Neural progenitor cell (in vitro differentiated cells): ENCODE data around the gene SCYL2. TPM values are rescaled to one million over a fixed set of nuclear protein-coding genes. Genes with fewer than 3 reads are reported as not detected.

ENCODE experiments used
- DNase-seq: peaks from one replicate; pipeline ENCODE4 v3.0.0-alpha.2; 2016; ENCODE audit warnings: low spot score
- H2AFZ ChIP-seq: fragments of 200-600 bp; sonication (generic); replicated peaks from 2 replicates; pipeline ENCODE4 v1.6.1; 2016; ENCODE audit warnings: antibody characterized with exemption
- H3F3A ChIP-seq: fragments of 200-600 bp; sonication (generic); 2 replicates; pipeline ENCODE4 v1.6.1; 2016; ENCODE audit warnings: antibody characterized with exemption, low read depth
- H3K27ac ChIP-seq: fragments of 200-600 bp; sonication (generic); 2 replicates; pipeline ENCODE4 v1.5.1; 2016; ENCODE audit warnings: mild to moderate bottlenecking
- H3K27me3 ChIP-seq: fragments of 200-600 bp; sonication (generic); 2 replicates; pipeline ENCODE4 v1.6.1; 2016; ENCODE audit warnings: mild to moderate bottlenecking, moderate library complexity
- H3K36me3 ChIP-seq: fragments of 200-600 bp; sonication (generic); 2 replicates; pipeline ENCODE4 v1.5.1; 2016
- H3K4me1 ChIP-seq: fragments of 200-600 bp; sonication (generic); 2 replicates; pipeline ENCODE4 v1.6.1; 2016; ENCODE audit warnings: mixed run types
- H3K4me2 ChIP-seq: fragments of 200-600 bp; sonication (generic); 2 replicates; pipeline ENCODE4 v1.6.1; 2016
- H3K4me3 ChIP-seq: fragments of 200-600 bp; sonication (generic); 2 replicates; pipeline ENCODE4 v1.5.1; 2016
- H3K79me2 ChIP-seq: fragments of 200-600 bp; sonication (generic); 2 replicates; pipeline ENCODE4 v1.6.1; 2016; ENCODE audit warnings: low read depth
- H3K9ac ChIP-seq: fragments of 200-600 bp; sonication (generic); 2 replicates; pipeline ENCODE4 v1.6.1; 2016
- H3K9me3 ChIP-seq: fragments of 200-600 bp; sonication (generic); 2 replicates; pipeline ENCODE4 v1.5.1; 2016; ENCODE audit warnings: low read depth
- H4K20me1 ChIP-seq: fragments of 200-600 bp; sonication (generic); 2 replicates; pipeline ENCODE4 v1.6.1; 2016; ENCODE audit warnings: low read depth
- H3K27ac Mint-ChIP-seq: 3 replicates; pipeline ENCODE4 v1.8.0; 2021; ENCODE audit warnings: mixed read lengths
- H3K27me3 Mint-ChIP-seq: 2 replicates; pipeline ENCODE4 v1.8.0; 2022; ENCODE audit warnings: low read depth, mild to moderate bottlenecking, inconsistent platforms, moderate library complexity, mixed read lengths; ENCODE audit not compliant: insufficient read depth
- H3K36me3 Mint-ChIP-seq: 3 replicates; pipeline ENCODE4 v1.8.0; 2021; ENCODE audit warnings: mixed read lengths
- H3K4me1 Mint-ChIP-seq: 3 replicates; pipeline ENCODE4 v1.8.0; 2021; ENCODE audit warnings: mixed read lengths
- H3K4me3 Mint-ChIP-seq: 3 replicates; pipeline ENCODE4 v1.8.0; 2021; ENCODE audit warnings: mild to moderate bottlenecking, moderate library complexity, mixed read lengths
- H3K9me3 Mint-ChIP-seq: 3 replicates; pipeline ENCODE4 v1.8.0; 2020; ENCODE audit warnings: mixed read lengths
- CTCF ChIP-seq: fragments of 200-600 bp; sonication (generic); IDR thresholded peaks from 2 replicates; pipeline ENCODE4 v1.5.1; 2017; ENCODE audit warnings: antibody characterized with exemption, mild to moderate bottlenecking
- EZH2 ChIP-seq: fragments of 200-600 bp; sonication (generic); IDR thresholded peaks from 2 replicates; pipeline ENCODE4 v1.6.1; 2017; ENCODE audit warnings: antibody characterized with exemption, mild to moderate bottlenecking, moderate library complexity
- EZH2phosphoT487 ChIP-seq: fragments of 200-600 bp; sonication (generic); IDR thresholded peaks from 2 replicates; pipeline ENCODE4 v1.6.1; 2017; ENCODE audit warnings: antibody characterized with exemption
- total RNA-seq: library from RNA; depleted of rRNA; stranded (reverse); fragments of >200 nt; gene quantifications from 2 replicates; pipeline ENCODE4 v1.2.3, GENCODE V29; 2015; ENCODE audit warnings: low replicate concordance

SCYL2 gene
- total RNA-seq, 1 donor from 2014 or later, result 151 TPM

GRCh38 chr12:100268835-100269564, 2.0 kb downstream of the SCYL2 start:
- peaks cover 44% of the 10 kb centered on the region for H4K20me1 ChIP-seq
- peaks cover 2% of the 10 kb centered on the region for H3K27me3 Mint-ChIP-seq
- no peaks in the 10 kb centered on the region for H3K36me3 ChIP-seq
- peak overlapping the region; percentile 84 for H3K9ac ChIP-seq
- H3K4me3 Mint-ChIP-seq, result peak overlapping the region; percentile 98
- H3K36me3 Mint-ChIP-seq, result peaks cover 4% of the 10 kb centered on the region
- peaks cover 17% of the 10 kb centered on the region for H3K4me1 Mint-ChIP-seq
- H3K27me3 ChIP-seq, result no peaks in the 10 kb centered on the region
- H3K27ac ChIP-seq, result no peak overlapping the region
- H3K4me2 ChIP-seq, result peak overlapping the region; percentile 93
- H3K9me3 ChIP-seq, result no peaks in the 10 kb centered on the region
- H3K27ac Mint-ChIP-seq, result no peak overlapping the region
- TF ChIP-seq EZH2 (no peak), CTCF (no peak), EZH2phosphoT487 (no peak)
- no peak for DNase-seq
- peaks cover 20% of the 10 kb centered on the region for H3K4me1 ChIP-seq
- peaks cover 12% of the 10 kb centered on the region for H3F3A ChIP-seq
- H3K9me3 Mint-ChIP-seq, result no peaks in the 10 kb centered on the region
- peak overlapping the region; percentile 82 for H3K4me3 ChIP-seq
- H3K79me2 ChIP-seq, result peaks cover 66% of the 10 kb centered on the region
- no peak overlapping the region for H2AFZ ChIP-seq

GRCh38 chr12:100273782-100274181, 6.8 kb downstream of the SCYL2 start:
- Histone ChIP-seq H4K20me1 (peaks cover 50% of the 10 kb centered on the region), H2AFZ (no peak overlapping the region), H3K4me3 (no peak overlapping the region), H3K4me1 (peaks cover 8% of the 10 kb centered on the region), H3K27me3 (no peaks in the 10 kb centered on the region), H3F3A (no peaks in the 10 kb centered on the region), H3K9me3 (no peaks in the 10 kb centered on the region), H3K36me3 (no peaks in the 10 kb centered on the region), H3K9ac (no peak overlapping the region), H3K27ac (no peak overlapping the region), H3K4me2 (no peak overlapping the region), H3K79me2 (peaks cover 100% of the 10 kb centered on the region)
- Mint-ChIP-seq H3K9me3 (peaks cover 10% of the 10 kb centered on the region), H3K27ac (no peak overlapping the region), H3K27me3 (no peaks in the 10 kb centered on the region), H3K36me3 (peaks cover 26% of the 10 kb centered on the region), H3K4me3 (no peak overlapping the region), H3K4me1 (peaks cover 11% of the 10 kb centered on the region)
- no peak for TF ChIP-seq EZH2
- no peak for TF ChIP-seq CTCF
- no peak for TF ChIP-seq EZH2phosphoT487
- DNase-seq, result no peak

- no peak overlapping the region for H3K4me3 ChIP-seq
- no peak overlapping the region for H3K27ac ChIP-seq
- no peak overlapping the region for H3K27ac Mint-ChIP-seq
- no peak overlapping the region for H3K4me3 Mint-ChIP-seq
- H3K4me1 Mint-ChIP-seq, result peaks cover 9% of the 10 kb centered on the region
- no peak for DNase-seq
- no peak for TF ChIP-seq EZH2
- no peak overlapping the region for H3K4me2 ChIP-seq
- H4K20me1 ChIP-seq, result peaks cover 49% of the 10 kb centered on the region
- peaks cover 28% of the 10 kb centered on the region for H3K36me3 Mint-ChIP-seq
- H3K27me3 Mint-ChIP-seq, result no peaks in the 10 kb centered on the region
- H3K79me2 ChIP-seq, result peaks cover 100% of the 10 kb centered on the region
- peaks cover 12% of the 10 kb centered on the region for H3K9me3 Mint-ChIP-seq
- H3F3A ChIP-seq, result no peaks in the 10 kb centered on the region
- H3K9me3 ChIP-seq, result no peaks in the 10 kb centered on the region
- no peaks in the 10 kb centered on the region for H3K36me3 ChIP-seq
- no peaks in the 10 kb centered on the region for H3K27me3 ChIP-seq
- no peak overlapping the region for H2AFZ ChIP-seq
- H3K4me1 ChIP-seq, result peaks cover 3% of the 10 kb centered on the region
- H3K9ac ChIP-seq, result no peak overlapping the region
Observed at GRCh38 chr12:100274291-100274690, 7.3 kb downstream of the SCYL2 start.

- H3K4me2 ChIP-seq, result no peak overlapping the region
- no peak for DNase-seq
- TF ChIP-seq EZH2, result no peak
- no peak for TF ChIP-seq EZH2phosphoT487
- TF ChIP-seq CTCF, result no peak
Observed at GRCh38 chr12:100279159-100279558, 12.2 kb downstream of the SCYL2 start.

More at GRCh38 chr12:100279159-100279558, 12.2 kb downstream of the SCYL2 start:
- Mint-ChIP-seq H3K36me3 (peaks cover 32% of the 10 kb centered on the region), H3K9me3 (peaks cover 12% of the 10 kb centered on the region), H3K27me3 (peaks cover 2% of the 10 kb centered on the region), H3K4me1 (peaks cover 15% of the 10 kb centered on the region), H3K4me3 (no peak overlapping the region), H3K27ac (peak overlapping the region; percentile 57)
- no peaks in the 10 kb centered on the region for H3K36me3 ChIP-seq
- peaks cover 96% of the 10 kb centered on the region for H3K79me2 ChIP-seq
- peaks cover 8% of the 10 kb centered on the region for H3K4me1 ChIP-seq
- no peak overlapping the region for H3K27ac ChIP-seq
- H3K27me3 ChIP-seq, result no peaks in the 10 kb centered on the region
- H4K20me1 ChIP-seq, result peaks cover 56% of the 10 kb centered on the region
- no peak overlapping the region for H3K9ac ChIP-seq
- H3F3A ChIP-seq, result no peaks in the 10 kb centered on the region
- no peak overlapping the region for H3K4me3 ChIP-seq
- H3K9me3 ChIP-seq, result no peaks in the 10 kb centered on the region
- H2AFZ ChIP-seq, result no peak overlapping the region
